ENCODE data around the gene PBOV1.

GRCh38 chr6:138211601-138212000, 6.7 kb downstream of the PBOV1 start:
- TF ChIP-seq CTCF (conservative IDR thresholded peaks at IDR 0.05): no peak
- TF ChIP-seq ZFX (IDR thresholded peaks at IDR 0.05): no peak

Measured in C4-2B (cell line).